T47D (cell line): ENCODE results near the gene IFNK.

Experiments
- DNase-seq, 2 experiments: peaks; one replicate each; pipeline versions ENCODE4 v3.0.0 to v3.0.0-alpha.2; 2011 to 2012; ENCODE audit warnings: low read depth in 1 of 2, low spot score in 1 of 2
- JUND ChIP-seq: IDR thresholded peaks from 2 replicates; pipeline ENCODE4 v1.6.1; 2012; ENCODE audit warnings: low read depth
- in situ Hi-C: cut with HindIII; loops from 2 replicates; pipeline ENCODE4 v1.10.0; 2016; ENCODE audit warnings: low sequenced_read_pairs, low pct_unique_long_range_greater_than_20kb

Gene IFNK

DNA sequence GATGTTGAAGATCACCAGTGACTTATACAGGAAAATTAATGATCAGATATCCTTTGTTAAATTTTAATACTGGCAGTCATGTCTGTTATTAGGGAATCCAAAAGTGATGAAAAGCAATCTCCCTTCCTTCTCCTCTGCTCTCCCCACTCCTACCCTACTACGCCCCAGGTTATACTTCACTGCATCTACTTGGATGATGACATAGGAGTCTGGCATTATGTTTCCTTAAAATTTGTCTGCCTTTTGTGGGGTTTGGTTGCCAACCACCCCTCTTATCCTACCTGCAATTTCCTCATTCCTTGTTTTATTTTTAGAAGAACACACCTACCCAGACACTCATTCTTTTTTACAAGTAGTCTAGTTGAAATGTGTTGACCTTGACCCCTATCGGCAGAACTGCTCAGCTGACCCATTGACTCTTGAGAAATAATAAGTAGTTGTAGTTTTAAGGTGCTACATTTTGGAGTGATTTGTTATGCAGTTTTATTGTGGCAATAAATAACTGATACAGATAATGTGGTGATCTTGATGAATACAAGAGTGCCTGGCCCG lies 10.6 kb downstream of the IFNK start:
- TF ChIP-seq JUND = no peak
- in situ Hi-C loops = no loop called here
- DNase-seq = no peak

DNA sequence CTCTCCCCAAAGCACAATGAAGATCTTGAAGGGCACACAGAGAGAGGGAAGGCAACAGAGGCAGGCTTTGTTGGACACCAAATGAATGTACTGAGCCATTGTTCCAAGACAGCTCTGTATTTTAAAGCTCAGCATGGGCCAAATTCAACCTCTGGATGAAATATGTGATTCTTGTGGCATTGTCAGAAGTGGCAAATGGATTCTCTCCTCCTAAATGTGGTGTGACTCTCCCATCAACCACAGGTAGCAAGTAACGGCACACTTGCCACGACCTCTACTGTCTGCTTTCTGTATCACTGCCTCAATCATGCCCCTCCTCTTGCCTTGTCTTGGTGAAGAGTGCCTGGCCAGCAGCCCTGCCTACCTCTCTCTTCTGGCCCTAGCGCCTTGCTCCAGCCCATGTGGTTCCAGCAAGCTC lies 11.6 kb downstream of the IFNK start:
- no peak for TF ChIP-seq JUND
- DNase-seq = peak in 1 of 2 experiments; percentile 42
- in situ Hi-C loops = no loop called here

DNA sequence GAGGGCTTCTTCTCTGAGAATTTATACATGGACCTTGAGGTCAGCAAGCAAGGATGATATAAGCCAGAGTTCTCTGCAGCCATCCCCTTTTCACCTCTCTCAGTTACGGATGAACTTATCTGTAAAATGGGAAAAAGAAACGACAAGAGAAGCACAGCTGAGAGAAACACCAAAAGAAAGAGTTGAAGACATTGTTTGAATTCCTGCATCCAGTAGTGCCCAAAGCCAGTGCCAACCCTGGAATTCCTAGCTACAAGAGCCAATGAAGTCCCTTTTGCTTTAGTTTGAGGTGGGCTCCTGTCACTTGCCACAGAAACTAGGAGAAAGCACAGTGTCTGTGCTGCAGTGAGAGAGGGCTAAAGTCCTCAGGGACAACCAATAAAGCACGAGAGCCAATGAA lies 12.1 kb downstream of the IFNK start:
- no peak for TF ChIP-seq JUND
- DNase-seq = no peak
- in situ Hi-C loops = no loop called here

DNA sequence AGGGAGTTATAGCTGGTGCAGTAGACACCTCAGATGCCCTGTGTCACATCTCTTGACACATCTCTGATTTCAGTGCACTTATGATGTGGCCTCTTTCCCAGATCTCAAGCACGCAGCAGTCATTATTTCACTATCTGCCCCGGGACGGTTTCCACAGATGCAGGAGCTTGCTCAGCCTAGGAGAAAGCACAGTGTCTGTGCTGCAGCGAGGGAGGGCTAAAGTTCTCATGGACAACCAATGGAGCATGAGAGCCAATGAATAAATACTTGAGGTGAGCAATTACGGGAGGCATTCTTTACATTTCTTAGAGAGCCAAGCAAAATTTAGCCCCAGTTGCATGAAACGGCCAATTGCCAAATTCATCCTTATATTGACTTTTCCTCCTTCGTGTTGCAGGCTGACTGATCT lies 12.9 kb downstream of the IFNK start:
- in situ Hi-C loops = no loop called here
- TF ChIP-seq JUND = no peak
- DNase-seq = peak in 1 of 2 experiments; percentile 52

DNA sequence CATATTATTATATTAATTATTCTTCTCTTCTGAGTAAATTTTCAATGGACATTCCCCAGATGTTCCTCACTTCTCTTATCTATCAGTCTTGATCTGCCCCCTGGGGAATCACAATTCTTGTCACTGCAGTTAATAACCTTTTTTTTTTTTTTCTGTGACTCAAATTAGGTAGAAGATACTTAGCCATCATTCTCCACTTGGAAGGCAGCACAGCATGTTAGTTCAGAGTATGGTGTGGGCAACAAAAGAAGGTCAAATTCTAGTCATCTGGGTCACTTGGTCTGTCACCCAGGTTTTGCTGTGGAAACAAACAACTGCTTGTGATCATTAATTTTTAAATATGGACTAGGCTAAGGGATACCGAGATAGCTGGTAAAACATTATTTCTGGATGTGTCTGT lies 13.7 kb downstream of the IFNK start:
- in situ Hi-C loops = no loop called here
- TF ChIP-seq JUND = no peak
- no peak for DNase-seq

DNA sequence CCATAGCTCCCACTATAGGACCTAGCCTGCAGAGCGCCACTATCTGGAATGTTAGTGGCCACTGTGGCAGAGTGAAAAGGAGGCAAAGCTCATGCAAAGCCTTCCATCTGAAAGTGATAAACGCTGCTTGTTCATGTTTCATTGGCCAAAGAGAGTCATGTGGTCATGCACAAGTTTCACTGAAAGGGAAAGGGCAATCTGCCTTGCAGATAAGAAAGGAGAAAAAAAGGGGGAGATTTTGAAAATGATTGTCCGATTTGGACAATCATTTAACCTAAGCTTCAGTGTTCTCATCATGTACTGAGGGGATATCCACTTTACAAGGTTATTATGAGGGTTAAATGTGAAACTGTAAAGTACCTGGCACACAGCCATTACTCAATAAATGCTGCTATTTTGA lies 14.6 kb downstream of the IFNK start:
- in situ Hi-C loops = no loop called here
- TF ChIP-seq JUND = no peak
- DNase-seq = no peak

DNA sequence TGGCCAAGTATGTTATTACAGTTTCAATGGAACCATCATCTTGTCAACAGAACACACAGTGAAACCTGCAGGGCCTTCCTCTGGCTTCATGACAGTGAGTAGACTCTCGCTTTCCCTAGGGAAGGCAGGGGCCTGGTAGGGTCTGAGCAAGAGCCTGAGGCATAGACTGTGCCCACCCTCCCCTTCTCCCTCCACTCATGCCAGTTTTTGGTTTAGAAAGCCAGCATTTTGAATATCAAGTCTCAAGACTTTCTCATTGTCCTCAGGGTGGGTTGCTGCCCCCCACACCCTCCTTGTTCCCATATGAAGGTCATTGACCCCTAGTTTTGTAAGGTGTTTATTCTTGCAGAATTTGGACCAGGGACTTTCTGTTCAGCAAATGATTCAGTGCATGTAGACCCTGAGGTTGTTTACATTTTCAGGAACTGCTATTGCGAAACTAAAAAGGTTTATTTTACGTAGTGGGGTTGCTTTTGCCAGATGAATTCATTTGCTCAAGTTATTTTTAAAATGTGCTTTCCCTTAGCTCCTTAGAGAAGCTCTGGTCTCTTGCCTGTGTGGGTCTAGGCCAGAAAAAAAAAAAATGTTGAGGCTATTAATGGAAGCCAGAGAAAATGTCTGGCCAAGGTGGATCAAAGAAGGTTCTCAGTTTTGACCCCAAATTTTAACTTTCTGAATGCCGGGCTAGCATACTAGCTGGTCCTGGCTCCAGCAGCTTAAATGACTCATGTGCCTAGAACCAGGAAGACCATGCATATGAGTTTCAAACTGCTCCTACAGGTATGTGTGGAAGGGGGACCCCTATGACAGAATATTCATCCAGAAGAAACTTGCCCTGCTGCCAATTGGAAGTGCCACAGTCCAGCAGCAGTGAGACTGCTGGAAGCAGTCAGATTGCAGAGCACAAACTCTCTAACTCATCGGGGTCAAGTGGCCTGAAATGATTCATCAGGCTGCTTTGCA lies 15.7 kb downstream of the IFNK start:
- no peak for TF ChIP-seq JUND
- peak in 1 of 2 experiments; percentile 14 for DNase-seq
- in situ Hi-C loops = no loop called here

- no peak for DNase-seq
- in situ Hi-C loops = no loop called here
- no peak for TF ChIP-seq JUND
These were observed 16.4 kb downstream of the IFNK start for GRCh38 chr9:27540502-27540901.

DNA sequence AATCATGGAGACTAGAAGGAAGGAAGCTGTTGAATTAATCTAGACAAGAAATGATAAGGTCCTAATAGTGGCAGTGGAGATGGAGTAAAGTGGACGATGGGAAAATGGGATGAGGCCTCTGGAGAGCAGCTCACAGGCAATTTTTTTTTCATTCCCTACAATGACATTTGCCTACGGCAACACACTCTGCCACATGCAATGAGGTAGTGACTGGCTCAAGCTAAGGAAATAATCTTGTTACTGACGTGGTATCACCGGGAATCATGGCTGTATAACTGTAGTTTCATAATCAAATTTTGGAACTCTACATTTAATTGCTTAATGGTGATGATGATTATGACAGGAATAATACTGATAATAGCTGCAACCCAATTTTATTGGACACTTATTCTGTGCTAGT lies 17.6 kb downstream of the IFNK start:
- in situ Hi-C loops = no loop called here
- TF ChIP-seq JUND = no peak
- DNase-seq = no peak

DNA sequence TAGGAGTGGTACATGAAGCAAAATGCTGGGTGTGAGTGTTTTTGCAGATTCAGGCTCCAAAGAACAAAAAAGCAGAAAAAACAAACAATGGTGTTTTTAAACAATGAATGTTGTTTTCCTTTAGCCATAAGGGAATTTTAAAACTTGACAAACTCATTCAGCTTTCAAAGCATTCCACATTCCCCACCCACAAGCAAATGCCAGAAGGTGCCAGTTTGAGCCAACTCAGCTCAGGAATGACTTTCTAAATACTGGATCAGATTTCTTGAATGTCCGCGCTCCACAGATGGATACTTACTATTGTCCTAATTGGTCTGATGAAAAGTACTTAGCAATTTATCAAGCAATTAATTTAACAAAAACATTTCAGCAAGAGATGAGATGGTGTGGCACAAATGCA lies 18.4 kb downstream of the IFNK start:
- TF ChIP-seq JUND = no peak
- in situ Hi-C loops = no loop called here
- no peak for DNase-seq

DNA sequence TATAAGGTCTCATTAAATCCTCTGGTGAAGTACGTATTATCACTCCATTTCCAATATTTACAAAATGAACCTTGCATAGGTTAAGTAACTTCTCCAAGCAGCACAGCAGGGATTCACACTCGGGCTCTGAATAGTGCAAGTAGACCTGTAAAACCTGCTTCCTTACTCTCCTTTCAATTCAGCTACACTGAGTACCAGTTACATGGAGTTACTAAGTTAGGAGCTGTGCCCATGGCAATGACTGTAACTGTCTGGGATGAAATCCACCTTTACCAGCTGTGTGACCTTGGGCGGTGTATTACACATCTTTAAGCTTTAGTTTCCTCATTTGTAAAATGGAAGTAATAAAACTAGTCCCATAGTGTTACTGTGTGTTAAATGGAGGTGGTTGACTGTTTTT lies 21.4 kb downstream of the IFNK start:
- peak in 1 of 2 experiments; percentile 44 for DNase-seq
- no peak for TF ChIP-seq JUND
- in situ Hi-C loops = no loop called here

DNA sequence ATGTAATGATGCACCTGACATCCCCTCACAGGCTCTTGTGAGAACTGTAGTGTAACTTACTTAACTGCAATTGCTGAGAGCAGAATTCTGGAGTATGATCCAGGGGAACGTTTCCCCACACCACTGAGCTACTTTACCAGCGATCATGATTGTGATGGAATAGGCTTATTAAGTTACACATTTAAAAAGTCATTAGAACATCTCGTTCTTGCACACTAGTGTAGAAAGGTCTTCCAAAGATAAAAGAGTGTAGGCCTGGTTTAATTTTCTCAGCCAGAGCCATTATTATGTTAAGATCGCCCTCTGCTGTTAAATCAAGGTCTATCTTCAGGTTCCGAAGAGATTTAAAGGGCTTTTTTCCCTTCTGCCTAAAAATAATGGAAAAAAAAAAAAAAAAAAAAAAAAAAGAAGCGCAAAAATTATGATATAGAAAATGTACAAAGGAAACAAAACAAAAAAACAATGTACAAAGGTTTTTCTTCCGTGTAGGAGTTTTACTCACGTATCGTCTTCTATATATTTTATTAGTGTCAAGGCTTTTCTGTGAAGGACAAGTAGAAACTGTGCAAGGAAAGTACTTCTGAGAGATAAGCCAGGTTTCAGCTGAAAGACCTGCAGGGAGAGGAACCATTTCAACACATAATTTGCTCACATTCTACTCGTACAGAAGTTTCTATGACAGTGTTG lies 24.1 kb downstream of the IFNK start:
- peak in 1 of 2 experiments; percentile 34 for DNase-seq
- in situ Hi-C loops = no loop called here
- no peak for TF ChIP-seq JUND
